ENCODE data around the gene FARSA.

GRCh38 chr19:12946092-12946721 lies 12.7 kb upstream of the FARSA start:
- TF ChIP-seq POLR2A (IDR thresholded peaks at IDR 0.05; ENCODE audit: low read length) (peak; percentile 19), GATA1 (IDR thresholded peaks at IDR 0.05; ENCODE audit: low read depth, low read length) (no peak)

Data from erythroblast (primary cell).